GM23338 (cell line): ENCODE results near the gene DTNB. TPM values are rescaled to one million over a fixed set of nuclear protein-coding genes. Genes with fewer than 3 reads are reported as not detected.

ENCODE experiments used
- ATAC-seq: fragments of 200-7000 bp; cut with Tn5 transposase; 3 replicates; pipeline ENCODE4 v1.9.1; 2020
- DNase-seq: peaks from one replicate; pipeline ENCODE4 v3.0.0-alpha.2; 2015; ENCODE audit warnings: low spot score
- H2AFZ ChIP-seq: fragments of 200-600 bp; sonication (generic); 2 replicates; pipeline ENCODE4 v1.8.0; 2016; ENCODE audit warnings: antibody characterized with exemption, mild to moderate bottlenecking, moderate library complexity
- H3F3A ChIP-seq: fragments of 200-600 bp; sonication (generic); replicated peaks from 2 replicates; pipeline ENCODE4 v1.8.0; 2017; ENCODE audit warnings: antibody characterized with exemption, mixed run types, low read depth
- H3K27ac ChIP-seq: fragments of 200-600 bp; sonication (generic); 2 replicates; pipeline ENCODE4 v1.6.1; 2016; ENCODE audit warnings: low read depth
- H3K27me3 ChIP-seq: fragments of 200-600 bp; sonication (generic); 2 replicates; pipeline ENCODE4 v1.8.0; 2016; ENCODE audit warnings: mild to moderate bottlenecking, mixed run types, moderate library complexity; ENCODE audit not compliant: insufficient read depth
- H3K36me3 ChIP-seq: fragments of 200-600 bp; sonication (generic); 2 replicates; pipeline ENCODE4 v1.8.0; 2016; ENCODE audit warnings: mild to moderate bottlenecking; ENCODE audit not compliant: insufficient read depth
- H3K4me1 ChIP-seq: fragments of 200-600 bp; sonication (generic); 2 replicates; pipeline ENCODE4 v1.8.0; 2016; ENCODE audit warnings: mild to moderate bottlenecking, moderate library complexity; ENCODE audit not compliant: insufficient read depth
- H3K4me2 ChIP-seq: fragments of 200-600 bp; sonication (generic); 2 replicates; pipeline ENCODE4 v1.7.1; 2017; ENCODE audit warnings: mixed run types
- H3K4me3 ChIP-seq: fragments of 200-600 bp; sonication (generic); 2 replicates; pipeline ENCODE4 v1.6.1; 2016; ENCODE audit warnings: mixed run types
- H3K79me2 ChIP-seq: fragments of 200-600 bp; sonication (generic); replicated peaks from 2 replicates; pipeline ENCODE4 v1.8.0; 2017; ENCODE audit warnings: mild to moderate bottlenecking; ENCODE audit not compliant: insufficient read depth
- H3K9me2 ChIP-seq: fragments of 200-600 bp; sonication (generic); 2 replicates; pipeline ENCODE4 v1.8.0; 2017; ENCODE audit not compliant: insufficient read depth
- H4K20me1 ChIP-seq: fragments of 200-600 bp; sonication (generic); replicated peaks from 2 replicates; pipeline ENCODE4 v1.8.0; 2017; ENCODE audit warnings: mild to moderate bottlenecking; ENCODE audit not compliant: insufficient read depth
- H3K27ac Mint-ChIP-seq: 2 replicates; pipeline ENCODE4 v1.8.0; 2020; ENCODE audit warnings: inconsistent platforms, mild to moderate bottlenecking, moderate library complexity, mixed read lengths
- H3K27me3 Mint-ChIP-seq: 3 replicates; pipeline ENCODE4 v1.8.0; 2022; ENCODE audit warnings: low read depth, mild to moderate bottlenecking, moderate library complexity, mixed read lengths, inconsistent platforms; ENCODE audit not compliant: insufficient read depth, poor library complexity
- H3K36me3 Mint-ChIP-seq: 3 replicates; pipeline ENCODE4 v1.8.0; 2021; ENCODE audit warnings: low read depth, mild to moderate bottlenecking, inconsistent platforms, moderate library complexity, mixed read lengths
- H3K4me1 Mint-ChIP-seq: 3 replicates; pipeline ENCODE4 v1.8.0; 2020; ENCODE audit warnings: mild to moderate bottlenecking, inconsistent platforms, mixed read lengths
- H3K4me3 Mint-ChIP-seq: 3 replicates; pipeline ENCODE4 v1.8.0; 2021; ENCODE audit warnings: moderate library complexity, mild to moderate bottlenecking, inconsistent platforms, mixed read lengths
- H3K9me3 Mint-ChIP-seq: 3 replicates; pipeline ENCODE4 v1.8.0; 2020; ENCODE audit warnings: moderate library complexity, mild to moderate bottlenecking, inconsistent platforms, mixed read lengths
- CREB1 ChIP-seq: fragments of 250-450 bp; sonication (Bioruptor Pico); IDR thresholded peaks from 2 replicates; pipeline ENCODE4 v1.5.0; 2020; ENCODE audit warnings: low read depth, mild to moderate bottlenecking, moderate library complexity
- CTCF ChIP-seq, 2 experiments: fragments of 200-600 bp in 1 of 2; sonication (generic) in 1 of 2; conservative IDR thresholded peaks; 2 replicates each; pipeline versions ENCODE4 v1.5.1 to v1.6.1; 2016 to 2017; ENCODE audit warnings: antibody characterized with exemption in 2 of 2, low read depth in 2 of 2, mild to moderate bottlenecking in 2 of 2, moderate library complexity in 1 of 2
- EZH2 ChIP-seq: fragments of 200-600 bp; sonication (generic); IDR thresholded peaks from one replicate; pipeline ENCODE4 v1.8.0; 2017; ENCODE audit warnings: antibody characterized with exemption, mild to moderate bottlenecking, low read depth; ENCODE audit not compliant: unreplicated experiment
- JUNB ChIP-seq: IDR thresholded peaks from one replicate; pipeline ENCODE4 v1.6.1; 2016; ENCODE audit warnings: antibody characterized with exemption; ENCODE audit not compliant: unreplicated experiment
- NANOG ChIP-seq: IDR thresholded peaks from 2 replicates; pipeline ENCODE4 v1.6.1; 2016; ENCODE audit warnings: antibody characterized with exemption, borderline replicate concordance
- POLR2AphosphoS5 ChIP-seq: IDR thresholded peaks from 2 replicates; pipeline ENCODE4 v1.6.1; 2016; ENCODE audit warnings: antibody characterized with exemption, low read depth
- REST ChIP-seq: IDR thresholded peaks from one replicate; pipeline ENCODE4 v1.6.1; 2018; ENCODE audit warnings: antibody characterized with exemption; ENCODE audit not compliant: unreplicated experiment
- STAT1 ChIP-seq: IDR thresholded peaks from one replicate; pipeline ENCODE4 v1.6.1; 2016; ENCODE audit warnings: antibody characterized with exemption; ENCODE audit not compliant: unreplicated experiment
- ZNF331 ChIP-seq: fragments of 250-450 bp; sonication (Bioruptor Pico); IDR thresholded peaks from 2 replicates; pipeline ENCODE4 v1.5.0; 2020; ENCODE audit warnings: low read depth, mild to moderate bottlenecking, moderate library complexity
- ZNF462 ChIP-seq: fragments of 250-450 bp; sonication (Bioruptor Pico); IDR thresholded peaks from 2 replicates; pipeline ENCODE4 v1.5.0; 2020; ENCODE audit warnings: mild to moderate bottlenecking, moderate library complexity
- polyA plus RNA-seq: library from polyadenylated mRNA; unstranded; fragments of >200 nt; fragmentation: Nextera tagmentation; extraction: Ambion mirVana; gene quantifications from 2 replicates; pipeline ENCODE4 v1.2.1, GENCODE V29; 2016
- total RNA-seq: library from RNA; depleted of rRNA; stranded (reverse); fragments of >200 nt; shearing (Covaris generic); gene quantifications from 2 replicates; pipeline ENCODE4 v1.2.3, GENCODE V29; 2014

The DTNB gene
- total and polyA plus RNA-seq, 2 experiments from 2014 or later, result 22.1 to 29.4 TPM

GRCh38 chr2:25426326-25426725, 247.1 kb downstream of the DTNB start (continued):
- TF ChIP-seq REST, result no peak
- TF ChIP-seq CTCF (conservative IDR thresholded peaks at IDR 0.05; ENCODE audit: low read depth in 2 of 2), result no peak

- H3K9me3 Mint-ChIP-seq, result no peaks in the 10 kb centered on the region
- Histone ChIP-seq H3K4me2 (no peak overlapping the region), H3K27me3 (no peaks in the 10 kb centered on the region), H3K79me2 (no peaks in the 10 kb centered on the region), H4K20me1 (peaks cover 5% of the 10 kb centered on the region; the same call in 1 of the 2 replicates), H2AFZ (no peak overlapping the region), H3K4me1 (no peaks in the 10 kb centered on the region), H3K4me3 (no peak overlapping the region), H3K36me3 (0 out of 2 replicates have a peak, but pooled peaks cover 3% of the 10 kb centered on the region), H3F3A (no peaks in the 10 kb centered on the region), H3K9me2 (no peaks in the 10 kb centered on the region), H3K27ac (no peak overlapping the region)
- no peak for ATAC-seq
- H3K36me3 Mint-ChIP-seq, result no peaks in the 10 kb centered on the region
- H3K27ac Mint-ChIP-seq, result no peak overlapping the region
- DNase-seq, result no peak
- no peak overlapping the region for H3K4me3 Mint-ChIP-seq
- peaks cover 8% of the 10 kb centered on the region for H3K4me1 Mint-ChIP-seq
- H3K27me3 Mint-ChIP-seq, result peaks cover 3% of the 10 kb centered on the region
- TF ChIP-seq POLR2AphosphoS5 (no peak), STAT1 (no peak), ZNF331 (CRISPR knock-in tag) (no peak), ZNF462 (CRISPR knock-in tag) (no peak), EZH2 (no peak), CTCF (conservative IDR thresholded peaks at IDR 0.05; ENCODE audit: low read depth in 2 of 2) (no peak), JUNB (no peak), CREB1 (CRISPR knock-in tag) (no peak), NANOG (no peak)
Observed at GRCh38 chr2:25424426-25425028, 248.8 kb downstream of the DTNB start.
